Activated CD4-positive, alpha-beta T cell treated with anti-CD3 and anti-CD28 coated beads, Interleukin-2, amount 50 U/mL, for 48 hours (primary cell): ENCODE measurements around the gene MOB3A.
A peak's percentile ranks its signal among the peaks of the same experiment; 100 is the strongest.

ENCODE experiments used
- DNase-seq, 2 experiments: peaks; one replicate each; pipeline ENCODE4 v3.0.0-alpha.2; 2020

The MOB3A gene

GRCh38 chr19:2081873-2082810 lies 14.0 kb downstream of the MOB3A start:
- peak; percentile 50 to 65 for DNase-seq

DNA sequence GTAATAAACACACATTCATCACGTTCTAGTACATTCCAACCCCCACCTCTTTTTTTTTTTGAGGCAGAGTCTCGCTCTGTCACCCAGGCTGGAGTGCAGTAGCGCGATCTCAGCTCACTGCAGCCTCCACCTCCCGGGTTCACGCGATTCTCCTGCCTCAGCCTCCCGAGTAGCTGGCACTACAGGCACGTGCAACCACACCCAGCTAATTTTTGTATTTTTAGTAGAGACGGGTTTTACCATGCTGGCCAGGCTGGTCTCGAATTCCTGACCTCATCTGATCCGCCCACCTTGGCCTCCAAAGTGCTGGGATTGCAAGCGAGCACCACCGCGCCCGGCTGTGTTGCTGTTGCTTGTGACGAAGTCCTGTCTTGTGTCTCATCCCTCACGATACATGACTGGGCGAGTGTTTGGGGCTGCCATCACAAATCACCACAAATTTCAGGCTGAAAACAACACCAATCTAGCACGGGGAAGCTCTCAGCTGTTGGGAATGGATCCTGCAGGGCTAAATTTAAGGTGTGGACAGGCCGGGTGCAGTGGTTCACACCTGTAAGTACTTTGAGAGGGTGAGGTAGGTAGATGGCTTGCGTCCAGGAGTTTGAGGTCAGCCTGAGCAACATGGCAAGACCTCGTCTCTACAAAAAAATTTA lies 15.7 kb downstream of the MOB3A start:
- DNase-seq, result no peak

DNA sequence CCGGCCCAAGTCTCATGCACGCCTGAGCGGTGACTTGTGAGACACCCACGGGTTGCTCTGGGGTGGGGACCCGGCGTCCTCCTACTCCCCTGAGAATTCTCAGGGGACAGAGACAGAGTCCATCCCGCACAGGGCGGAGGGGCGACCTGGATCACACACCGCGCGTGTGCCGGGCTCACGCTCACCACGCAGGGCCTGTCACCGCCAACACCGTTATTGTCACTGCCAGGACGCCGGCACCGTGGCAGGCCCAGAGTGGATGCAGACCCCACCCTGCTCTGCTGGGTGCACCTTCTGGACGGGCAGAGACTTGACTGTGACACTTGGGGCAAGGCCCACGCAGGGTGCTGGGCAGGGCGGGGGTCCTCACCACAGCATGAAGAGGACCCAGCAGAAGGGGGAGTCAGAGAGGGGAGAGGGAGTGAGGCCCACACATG lies 16.2 kb downstream of the MOB3A start:
- DNase-seq, result no peak

GRCh38 chr19:2079076-2079864 lies 16.9 kb downstream of the MOB3A start:
- DNase-seq, result no peak

- no peak for DNase-seq
Observed at GRCh38 chr19:2077833-2078619, 18.1 kb downstream of the MOB3A start.

DNA sequence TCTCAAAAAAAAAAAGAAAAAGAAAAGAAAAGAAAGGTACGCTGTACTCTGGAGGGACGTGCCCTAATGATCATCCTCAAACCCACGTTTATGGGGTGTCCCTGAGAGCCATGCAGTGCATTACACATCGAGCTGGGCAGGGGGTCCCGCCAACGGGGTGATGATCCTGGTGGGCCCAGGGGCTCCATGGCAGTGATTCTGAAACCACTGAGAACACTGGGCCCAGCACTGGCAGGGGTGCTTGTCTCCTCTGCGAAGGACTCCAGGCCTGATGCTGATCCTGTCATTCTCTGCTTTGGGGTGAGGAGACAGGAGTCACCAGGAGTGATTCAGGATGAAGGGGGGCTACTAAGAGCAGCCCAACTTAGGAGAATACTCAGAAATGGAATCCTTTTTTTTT lies 18.7 kb downstream of the MOB3A start:
- no peak for DNase-seq

DNA sequence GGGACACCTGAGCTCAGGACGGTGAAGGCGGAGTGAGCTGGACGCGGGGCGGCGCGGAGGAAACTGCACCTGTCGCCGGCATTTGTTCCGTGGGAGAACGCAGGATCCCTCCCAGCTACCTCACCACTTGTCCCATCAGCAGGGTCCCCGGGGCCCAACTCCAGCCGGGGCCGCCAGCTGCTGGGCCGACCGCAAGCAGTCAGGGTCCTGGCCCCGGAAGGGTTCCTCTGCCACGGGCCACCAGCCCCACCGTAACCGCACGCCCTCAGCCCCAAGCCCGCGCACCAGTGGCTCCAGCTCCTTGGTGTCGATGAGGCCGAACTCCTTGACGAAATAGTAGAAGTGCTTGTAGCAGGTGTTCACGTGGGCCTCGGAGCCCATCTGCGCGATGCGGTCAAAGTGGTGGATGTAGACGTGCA lies 19.6 kb downstream of the MOB3A start:
- DNase-seq, result no peak

- DNase-seq, result no peak
Observed at GRCh38 chr19:2072757-2073551, 23.2 kb downstream of the MOB3A start.

- DNase-seq, result no peak
Observed at GRCh38 chr19:2070986-2071673, 25.0 kb downstream of the MOB3A start.

DNA sequence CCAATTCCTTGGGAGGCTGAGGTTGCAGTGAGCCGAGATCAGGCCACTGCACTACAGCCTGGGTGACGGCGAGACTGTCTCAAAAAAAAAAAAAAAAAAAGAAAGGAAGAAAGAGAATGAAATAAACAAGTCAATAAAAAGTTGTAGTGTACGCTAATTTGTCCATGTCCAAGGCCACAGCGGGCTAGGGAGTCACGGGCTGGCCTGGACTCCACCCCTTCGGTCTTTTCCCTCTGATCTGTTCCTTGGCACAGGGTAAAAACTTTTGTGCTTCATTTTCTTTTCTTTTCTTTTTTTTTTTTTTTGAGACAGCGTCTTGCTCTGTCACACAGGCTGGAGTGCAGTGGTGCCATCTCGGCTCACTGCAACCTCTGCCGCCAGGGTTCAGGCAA lies 25.7 kb downstream of the MOB3A start:
- no peak for DNase-seq

GRCh38 chr19:2064788-2065524 lies 31.2 kb downstream of the MOB3A start:
- no peak for DNase-seq

- DNase-seq, result no peak
Observed at GRCh38 chr19:2064395-2064787, 31.7 kb downstream of the MOB3A start.

- no peak for DNase-seq
Observed at GRCh38 chr19:2063824-2064223, 32.3 kb downstream of the MOB3A start.

DNA sequence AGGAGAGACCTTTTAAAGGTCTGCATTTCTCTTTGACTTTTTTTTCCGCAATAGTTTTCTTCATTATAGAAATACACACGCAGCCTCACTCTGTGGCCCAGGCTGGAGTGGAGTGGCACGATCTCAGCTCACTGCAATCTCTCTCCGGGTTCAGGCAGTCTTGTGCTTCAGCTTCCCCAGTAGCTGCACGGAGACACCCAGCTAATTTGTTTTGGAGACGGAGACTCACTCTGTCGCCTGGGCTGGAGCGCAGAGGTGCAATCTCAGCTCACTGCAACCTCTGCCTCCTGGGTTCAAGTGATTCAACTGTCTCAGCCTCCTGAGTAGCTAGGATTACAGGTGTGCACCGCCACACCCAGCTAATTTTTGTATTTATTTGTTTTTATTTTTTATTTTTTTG lies 33.4 kb downstream of the MOB3A start:
- DNase-seq, result no peak

- no peak for DNase-seq
Observed at GRCh38 chr19:2062389-2062729, 33.8 kb downstream of the MOB3A start.

- peak; percentile 99 for DNase-seq
Observed at GRCh38 chr19:2061495-2062388, 34.4 kb downstream of the MOB3A start.

GRCh38 chr19:2060884-2061494 lies 35.1 kb downstream of the MOB3A start:
- peak; percentile 60 to 67 for DNase-seq

DNA sequence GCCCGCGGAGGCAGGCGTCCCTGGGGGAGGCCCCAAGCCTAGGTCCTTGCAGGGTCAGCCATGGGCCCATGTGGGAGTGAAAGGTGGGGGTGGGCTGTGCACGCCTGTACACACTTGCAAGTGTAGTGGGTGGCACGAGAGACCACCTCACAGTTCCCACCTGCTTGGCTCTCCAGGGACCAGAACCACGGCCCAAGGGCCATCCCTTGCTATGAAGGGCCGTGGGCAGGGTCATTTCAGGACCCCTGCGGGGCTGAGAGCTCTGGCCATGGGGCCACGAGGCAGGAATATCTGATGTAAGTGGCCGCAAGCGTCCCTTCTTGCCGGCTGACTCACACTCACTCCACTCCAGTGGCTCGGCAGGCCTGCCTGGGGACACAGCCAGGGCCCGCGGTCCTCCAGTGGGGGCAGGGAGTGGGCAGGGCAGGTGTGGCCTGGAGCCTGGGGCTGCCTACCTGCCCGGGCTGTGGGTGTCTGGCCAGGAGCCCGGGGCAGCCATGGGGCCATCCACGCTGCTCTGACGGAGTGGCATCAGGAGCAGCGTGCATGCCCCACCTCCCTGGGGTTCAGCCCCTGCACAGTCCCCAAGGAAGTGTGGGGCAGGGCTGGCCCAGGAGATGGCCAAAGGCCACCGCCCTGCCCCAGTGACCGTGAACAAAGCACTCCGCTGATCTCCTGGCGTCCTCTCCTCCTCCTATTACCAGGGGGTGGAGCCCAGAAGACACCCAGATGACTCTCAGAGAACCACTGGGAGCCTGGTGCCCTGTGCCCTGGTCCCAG lies 36.5 kb downstream of the MOB3A start:
- no peak for DNase-seq
